Neural cell (in vitro differentiated cells): ENCODE measurements around the gene KLHL3.

Experiments used
- EP300 ChIP-seq: fragments of 450-650 bp; conservative IDR thresholded peaks from 2 replicates; pipeline ENCODE4 v1.6.1; 2014; ENCODE audit warnings: antibody characterized with exemption, mild to moderate bottlenecking, moderate library complexity; ENCODE audit not compliant: poor library complexity, severe bottlenecking
- EZH2 ChIP-seq: fragments of 200-600, 300-800 bp; shearing (Covaris generic), sonication (generic); IDR thresholded peaks from 2 replicates; pipeline ENCODE4 v1.6.1; 2014; ENCODE audit warnings: antibody characterized with exemption, low read length, borderline replicate concordance, mild to moderate bottlenecking; ENCODE audit not compliant: insufficient read depth, poor library complexity, severe bottlenecking
- POLR2AphosphoS5 ChIP-seq: IDR thresholded peaks from 2 replicates; pipeline ENCODE4 v1.6.1; 2012
- RAD21 ChIP-seq: fragments of 450-650 bp; conservative IDR thresholded peaks from 2 replicates; pipeline ENCODE4 v1.6.1; 2014; ENCODE audit warnings: antibody characterized with exemption, mild to moderate bottlenecking, moderate library complexity
- REST ChIP-seq: IDR thresholded peaks from 2 replicates; pipeline ENCODE4 v1.6.1; 2012; ENCODE audit warnings: borderline replicate concordance
- SMC3 ChIP-seq: fragments of 450-650 bp; conservative IDR thresholded peaks from 2 replicates; pipeline ENCODE4 v1.6.1; 2014; ENCODE audit warnings: antibody characterized with exemption, mild to moderate bottlenecking, moderate library complexity; ENCODE audit not compliant: poor library complexity
- TF ChIP-seq, protein P1 (sequence below): fragments of 450-650 bp; IDR thresholded peaks from 2 replicates; pipeline ENCODE4 v1.5.1; 2014; ENCODE audit warnings: antibody characterized with exemption, mild to moderate bottlenecking, moderate library complexity; ENCODE audit not compliant: poor library complexity, severe bottlenecking

DNA sequence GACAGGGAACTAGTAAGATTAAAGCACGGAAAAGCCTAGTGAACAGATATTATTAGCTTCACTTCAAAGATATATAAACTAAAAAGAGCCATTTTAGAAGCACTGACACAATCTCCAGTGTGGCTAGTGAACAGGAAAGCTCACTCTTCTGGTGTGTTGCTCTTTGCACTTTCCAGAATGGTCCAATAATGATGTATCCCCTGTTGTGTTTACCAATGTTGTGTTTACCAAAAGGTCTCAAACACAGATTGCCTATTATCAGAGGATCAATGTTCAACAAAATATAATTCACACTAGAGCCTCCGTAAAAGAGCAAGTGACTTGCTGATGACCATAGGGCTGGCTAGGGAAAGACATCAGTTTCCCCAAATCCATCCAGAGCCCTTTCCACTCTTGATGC is 11.6 kb downstream of the KLHL3 start:
- TF ChIP-seq, protein P1, sequence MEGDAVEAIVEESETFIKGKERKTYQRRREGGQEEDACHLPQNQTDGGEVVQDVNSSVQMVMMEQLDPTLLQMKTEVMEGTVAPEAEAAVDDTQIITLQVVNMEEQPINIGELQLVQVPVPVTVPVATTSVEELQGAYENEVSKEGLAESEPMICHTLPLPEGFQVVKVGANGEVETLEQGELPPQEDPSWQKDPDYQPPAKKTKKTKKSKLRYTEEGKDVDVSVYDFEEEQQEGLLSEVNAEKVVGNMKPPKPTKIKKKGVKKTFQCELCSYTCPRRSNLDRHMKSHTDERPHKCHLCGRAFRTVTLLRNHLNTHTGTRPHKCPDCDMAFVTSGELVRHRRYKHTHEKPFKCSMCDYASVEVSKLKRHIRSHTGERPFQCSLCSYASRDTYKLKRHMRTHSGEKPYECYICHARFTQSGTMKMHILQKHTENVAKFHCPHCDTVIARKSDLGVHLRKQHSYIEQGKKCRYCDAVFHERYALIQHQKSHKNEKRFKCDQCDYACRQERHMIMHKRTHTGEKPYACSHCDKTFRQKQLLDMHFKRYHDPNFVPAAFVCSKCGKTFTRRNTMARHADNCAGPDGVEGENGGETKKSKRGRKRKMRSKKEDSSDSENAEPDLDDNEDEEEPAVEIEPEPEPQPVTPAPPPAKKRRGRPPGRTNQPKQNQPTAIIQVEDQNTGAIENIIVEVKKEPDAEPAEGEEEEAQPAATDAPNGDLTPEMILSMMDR, result no peak
- TF ChIP-seq POLR2AphosphoS5 (no peak), EZH2 (no peak), RAD21 (no peak), EP300 (no peak), REST (no peak), SMC3 (no peak)
